Measurements from ENCODE around the gene MSMP. TPM values are rescaled to one million over a fixed set of nuclear protein-coding genes. Genes with fewer than 3 reads are reported as not detected.

Gene MSMP
- total and polyA plus RNA-seq, 9 of the 15 experiments (the other 6 are each of a cell fraction or from before 2014, with no cell fraction given), result 0.60 TPM; not detected in 8

DNA sequence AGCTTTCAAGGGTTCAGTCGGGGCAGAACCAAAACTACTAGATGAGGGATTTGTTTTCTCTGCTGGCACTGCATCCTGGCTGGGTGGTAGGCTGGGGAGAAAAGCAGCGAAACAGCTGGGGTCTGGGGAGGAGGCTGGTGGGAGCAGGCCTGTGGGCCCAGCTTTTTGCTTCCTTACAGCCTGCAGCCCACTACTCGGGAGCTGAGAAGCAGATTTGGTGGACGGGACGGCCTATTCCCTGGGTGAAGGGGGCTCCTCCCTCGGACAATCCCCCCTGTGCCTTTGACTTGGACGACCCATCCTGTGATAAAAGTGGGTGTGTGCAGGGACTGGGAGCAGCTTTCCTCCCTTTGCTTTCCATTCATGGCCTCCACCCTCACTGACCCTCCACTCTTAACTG is 46.5 kb upstream of the MSMP start:
- H3K4me1 ChIP-seq (replicated peaks in 1 of 2; ENCODE audit: control insufficient read depth in 2 of 2, insufficient read depth in 2 of 2, low read length in 2 of 2), result peaks cover 17 to 35% of the 10 kb centered on the region in 2 experiments; a peak in 4 of 5 replicates
- BruUV-seq (replicated peaks), result no TSS peak
- WGBS (ENCODE audit: insufficient coverage, low coverage, missing lambda C conversion rate), result 68% methylated on average over 6 of the region's 7 CpGs
- no peaks in the 10 kb centered on the region for H4K20me1 ChIP-seq (replicated peaks; ENCODE audit: control insufficient read depth, insufficient read depth, low read length)
- peak overlapping the region; percentile 35 to 48; a peak in 1 of 4 replicates for H3K9ac ChIP-seq (ENCODE audit: insufficient read depth in 1 of 2, low read depth in 2 of 2, low read length in 2 of 2)
- in situ Hi-C loops (cut with MboI), result no loop called here
- H2AFZ ChIP-seq (ENCODE audit: low read depth, low read length), result no peak overlapping the region
- no peaks in the 10 kb centered on the region for H3K9me1 ChIP-seq (ENCODE audit: control insufficient read depth, insufficient read depth, low read length)
- H3K27ac ChIP-seq (ENCODE audit: extremely low read depth, low read depth, low read length), result peak overlapping the region; percentile 61; the same call in 1 of the 3 replicates
- no peaks in the 10 kb centered on the region for H3K9me3 ChIP-seq (replicated peaks; ENCODE audit: control insufficient read depth, insufficient read depth, low read depth, low read length)
- DNase-seq (ENCODE audit: extremely low read depth in 1 of 4, low spot score in 3 of 4), result no peak
- peaks cover 24% of the 10 kb centered on the region; the same call in 2 of the 3 replicates for H3K36me3 ChIP-seq (ENCODE audit: control insufficient read depth, insufficient read depth, low read length)
- no peaks in the 10 kb centered on the region; the same call in 2 of the 3 replicates for H3K79me2 ChIP-seq (ENCODE audit: control insufficient read depth, insufficient read depth, low read length)
- H3K4me3 ChIP-seq, result no peak overlapping the region
- TF ChIP-seq, protein P1, sequence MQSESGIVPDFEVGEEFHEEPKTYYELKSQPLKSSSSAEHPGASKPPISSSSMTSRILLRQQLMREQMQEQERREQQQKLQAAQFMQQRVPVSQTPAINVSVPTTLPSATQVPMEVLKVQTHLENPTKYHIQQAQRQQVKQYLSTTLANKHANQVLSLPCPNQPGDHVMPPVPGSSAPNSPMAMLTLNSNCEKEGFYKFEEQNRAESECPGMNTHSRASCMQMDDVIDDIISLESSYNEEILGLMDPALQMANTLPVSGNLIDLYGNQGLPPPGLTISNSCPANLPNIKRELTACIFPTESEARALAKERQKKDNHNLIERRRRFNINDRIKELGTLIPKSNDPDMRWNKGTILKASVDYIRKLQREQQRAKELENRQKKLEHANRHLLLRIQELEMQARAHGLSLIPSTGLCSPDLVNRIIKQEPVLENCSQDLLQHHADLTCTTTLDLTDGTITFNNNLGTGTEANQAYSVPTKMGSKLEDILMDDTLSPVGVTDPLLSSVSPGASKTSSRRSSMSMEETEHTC (IDR thresholded peaks at IDR 0.05), result no peak
- TF ChIP-seq, protein P2, sequence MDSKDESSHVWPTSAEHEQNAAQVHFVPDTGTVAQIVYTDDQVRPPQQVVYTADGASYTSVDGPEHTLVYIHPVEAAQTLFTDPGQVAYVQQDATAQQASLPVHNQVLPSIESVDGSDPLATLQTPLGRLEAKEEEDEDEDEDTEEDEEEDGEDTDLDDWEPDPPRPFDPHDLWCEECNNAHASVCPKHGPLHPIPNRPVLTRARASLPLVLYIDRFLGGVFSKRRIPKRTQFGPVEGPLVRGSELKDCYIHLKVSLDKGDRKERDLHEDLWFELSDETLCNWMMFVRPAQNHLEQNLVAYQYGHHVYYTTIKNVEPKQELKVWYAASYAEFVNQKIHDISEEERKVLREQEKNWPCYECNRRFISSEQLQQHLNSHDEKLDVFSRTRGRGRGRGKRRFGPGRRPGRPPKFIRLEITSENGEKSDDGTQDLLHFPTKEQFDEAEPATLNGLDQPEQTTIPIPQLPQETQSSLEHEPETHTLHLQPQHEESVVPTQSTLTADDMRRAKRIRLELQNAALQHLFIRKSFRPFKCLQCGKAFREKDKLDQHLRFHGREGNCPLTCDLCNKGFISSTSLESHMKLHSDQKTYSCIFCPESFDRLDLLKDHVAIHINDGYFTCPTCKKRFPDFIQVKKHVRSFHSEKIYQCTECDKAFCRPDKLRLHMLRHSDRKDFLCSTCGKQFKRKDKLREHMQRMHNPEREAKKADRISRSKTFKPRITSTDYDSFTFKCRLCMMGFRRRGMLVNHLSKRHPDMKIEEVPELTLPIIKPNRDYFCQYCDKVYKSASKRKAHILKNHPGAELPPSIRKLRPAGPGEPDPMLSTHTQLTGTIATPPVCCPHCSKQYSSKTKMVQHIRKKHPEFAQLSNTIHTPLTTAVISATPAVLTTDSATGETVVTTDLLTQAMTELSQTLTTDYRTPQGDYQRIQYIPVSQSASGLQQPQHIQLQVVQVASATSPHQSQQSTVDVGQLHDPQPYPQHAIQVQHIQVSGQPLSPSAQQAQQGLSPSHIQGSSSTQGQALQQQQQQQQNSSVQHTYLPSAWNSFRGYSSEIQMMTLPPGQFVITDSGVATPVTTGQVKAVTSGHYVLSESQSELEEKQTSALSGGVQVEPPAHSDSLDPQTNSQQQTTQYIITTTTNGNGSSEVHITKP (IDR thresholded peaks at IDR 0.05; ENCODE audit: partially characterized antibody), result peak; percentile 48
- TF ChIP-seq EZH2 (IDR thresholded peaks at IDR 0.05; ENCODE audit: borderline replicate concordance, low read depth, low read length), result no peak
- TF ChIP-seq SREBF1 (IDR thresholded peaks at IDR 0.05; ENCODE audit: borderline replicate concordance, low read depth, low read length), result no peak
- TF ChIP-seq, protein P3, sequence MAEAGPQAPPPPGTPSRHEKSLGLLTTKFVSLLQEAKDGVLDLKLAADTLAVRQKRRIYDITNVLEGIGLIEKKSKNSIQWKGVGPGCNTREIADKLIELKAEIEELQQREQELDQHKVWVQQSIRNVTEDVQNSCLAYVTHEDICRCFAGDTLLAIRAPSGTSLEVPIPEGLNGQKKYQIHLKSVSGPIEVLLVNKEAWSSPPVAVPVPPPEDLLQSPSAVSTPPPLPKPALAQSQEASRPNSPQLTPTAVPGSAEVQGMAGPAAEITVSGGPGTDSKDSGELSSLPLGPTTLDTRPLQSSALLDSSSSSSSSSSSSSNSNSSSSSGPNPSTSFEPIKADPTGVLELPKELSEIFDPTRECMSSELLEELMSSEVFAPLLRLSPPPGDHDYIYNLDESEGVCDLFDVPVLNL (CRISPR knock-in tag; IDR thresholded peaks at IDR 0.05; ENCODE audit: low read depth), result no peak
- no peak for TF ChIP-seq RAD21 (CRISPR knock-in tag; conservative IDR thresholded peaks at IDR 0.05 in 1 of 2, IDR thresholded peaks at IDR 0.05 in 1 of 2)
- no peak for TF ChIP-seq ZFP36 (IDR thresholded peaks at IDR 0.05; ENCODE audit: low read depth, low read length, partially characterized antibody)
- FAIRE-seq, result no peak
- CTCF ChIA-PET (ENCODE audit: low intra/inter-chr PET ratio), result no interaction called here
- no peak for ATAC-seq
- no peaks in the 10 kb centered on the region for H3K27me3 ChIP-seq (ENCODE audit: control insufficient read depth in 2 of 2, insufficient read depth in 2 of 2, low read length in 2 of 2)
- intact Hi-C loops (cut with micrococcal nuclease), result no loop called here
- POLR2A ChIA-PET, result interaction anchor here (0.6 to 1.9 kb wide), 5 partner anchors 12 to 89 kb away, joined by 3 to 6 read pairs (median 3); partner anchors contain the start of gene HINT2
- peak overlapping the region; percentile 64; the same call in 1 of the 2 replicates for H3K4me2 ChIP-seq (ENCODE audit: insufficient read depth, low read length)

All from K562 (cell line).